Activated CD8-positive, alpha-beta memory T cell treated with anti-CD3 and anti-CD28 coated beads for 48 hours (primary cell): ENCODE data around the gene TMEM214.

Experiments
- DNase-seq, 3 experiments: peaks; one replicate each; pipeline ENCODE4 v3.0.0-alpha.2; 2020; ENCODE audit warnings: low read depth in 2 of 3, low spot score in 2 of 3

TMEM214 gene

DNA sequence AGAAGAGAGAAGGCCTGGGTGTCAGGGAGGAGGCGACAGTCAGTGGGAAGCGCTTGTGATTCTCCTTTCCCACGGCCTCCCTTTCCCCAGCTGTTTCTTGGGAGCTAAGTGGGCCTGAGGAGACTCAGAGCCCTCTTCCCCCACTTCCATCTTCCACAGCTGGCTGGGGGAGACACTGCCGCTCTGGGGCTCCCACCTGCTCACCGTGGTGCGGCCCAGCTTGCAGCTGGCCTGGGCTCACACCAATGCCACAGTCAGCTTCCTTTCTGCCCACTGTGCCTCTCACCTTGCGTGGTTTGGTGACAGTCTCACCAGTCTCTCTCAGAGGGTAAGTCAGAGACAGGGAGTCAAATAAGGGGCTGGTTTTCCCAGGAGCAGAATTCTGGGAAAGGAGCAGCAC is 7.1 kb downstream of the TMEM214 start:
- DNase-seq, result no peak

- DNase-seq, result no peak
Observed at GRCh38 chr2:27040282-27040681, 7.5 kb downstream of the TMEM214 start.

DNA sequence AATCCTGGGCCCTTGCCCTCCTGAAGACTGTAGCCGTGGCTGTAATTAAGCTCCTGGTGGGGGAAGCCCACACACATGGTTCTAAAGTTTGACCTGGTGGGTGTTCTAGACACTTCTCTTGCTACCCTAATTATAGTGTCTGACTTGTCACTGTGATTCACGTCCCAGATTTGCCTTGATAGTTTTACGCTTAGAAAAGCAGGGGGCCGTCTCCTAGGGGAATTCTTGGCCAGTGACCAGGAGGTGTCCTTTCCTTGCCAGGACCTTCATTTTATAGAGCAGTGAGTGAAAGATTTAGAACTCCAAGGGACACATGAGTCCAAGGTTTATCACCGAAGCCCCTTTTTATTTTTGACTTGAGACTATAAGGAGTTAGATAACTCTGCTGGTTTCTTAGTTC is 9.0 kb downstream of the TMEM214 start:
- no peak for DNase-seq

- no peak for DNase-seq
Observed at GRCh38 chr2:27042159-27042661, 9.4 kb downstream of the TMEM214 start.

- no peak for DNase-seq
Observed at GRCh38 chr2:27042985-27043634, 10.3 kb downstream of the TMEM214 start.

GRCh38 chr2:27049422-27050280 is 16.9 kb downstream of the TMEM214 start:
- DNase-seq, result peak; percentile 53 to 61 (median 59)

- peak; percentile 85 to 98 (median 97) for DNase-seq
Observed at GRCh38 chr2:27050281-27050995, 17.7 kb downstream of the TMEM214 start.

GRCh38 chr2:27050996-27051901 is 18.5 kb downstream of the TMEM214 start, which contains the start of gene AGBL5:
TSS of gene AGBL5 (plus strand) at chr2:27051668. CDS start at chr2:27052959, 1,291 bp downstream.
- peak; percentile 89 to 100 (median 93) for DNase-seq

GRCh38 chr2:27051902-27052645 is 19.3 kb downstream of the TMEM214 start:
- peak in 2 of 3 experiments; percentile 18 to 27 for DNase-seq

DNA sequence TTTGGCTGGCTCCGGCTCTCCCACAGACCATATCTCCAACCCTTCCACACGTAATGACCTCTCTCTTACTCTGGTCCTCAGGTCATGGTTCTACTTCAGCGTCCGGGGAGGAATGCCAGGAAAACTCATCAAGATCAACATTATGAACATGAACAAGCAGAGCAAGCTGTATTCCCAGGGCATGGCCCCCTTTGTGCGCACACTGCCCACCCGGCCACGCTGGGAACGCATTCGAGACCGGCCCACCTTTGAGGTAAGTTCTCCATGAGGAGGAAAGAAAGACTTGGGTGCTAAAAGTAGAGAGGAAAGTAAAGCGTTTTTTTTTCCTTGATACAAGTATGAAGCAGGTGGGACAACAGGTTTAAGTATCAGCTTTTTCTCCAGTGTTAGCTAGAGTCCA is 20.6 kb downstream of the TMEM214 start:
- DNase-seq, result no peak

GRCh38 chr2:27053776-27054175 is 21.0 kb downstream of the TMEM214 start:
- no peak for DNase-seq

- DNase-seq, result no peak
Observed at GRCh38 chr2:27054721-27055120, 22.0 kb downstream of the TMEM214 start.

- DNase-seq, result no peak
Observed at GRCh38 chr2:27057184-27057583, 24.4 kb downstream of the TMEM214 start.

DNA sequence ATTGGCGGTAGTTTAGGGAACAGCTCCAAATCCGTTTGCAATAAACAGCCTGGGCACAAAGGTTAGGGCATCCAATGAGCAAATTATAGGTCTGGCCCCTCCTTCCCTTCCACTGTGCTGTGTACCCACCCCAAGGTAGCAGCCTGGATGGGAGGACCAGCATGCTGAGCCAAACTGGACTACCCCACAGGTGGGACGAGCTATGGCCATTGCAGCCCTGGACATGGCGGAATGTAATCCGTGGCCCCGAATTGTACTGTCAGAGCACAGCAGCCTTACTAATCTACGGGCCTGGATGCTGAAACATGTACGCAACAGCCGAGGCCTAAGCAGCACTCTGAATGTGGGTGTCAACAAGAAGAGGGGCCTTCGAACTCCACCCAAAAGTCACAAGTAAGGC is 25.4 kb downstream of the TMEM214 start:
- DNase-seq, result no peak

GRCh38 chr2:27059141-27059820 is 26.5 kb downstream of the TMEM214 start:
- DNase-seq, result no peak

- no peak for DNase-seq
Observed at GRCh38 chr2:27060323-27060722, 27.6 kb downstream of the TMEM214 start.

- DNase-seq, result no peak
Observed at GRCh38 chr2:27065128-27065527, 32.4 kb downstream of the TMEM214 start.

DNA sequence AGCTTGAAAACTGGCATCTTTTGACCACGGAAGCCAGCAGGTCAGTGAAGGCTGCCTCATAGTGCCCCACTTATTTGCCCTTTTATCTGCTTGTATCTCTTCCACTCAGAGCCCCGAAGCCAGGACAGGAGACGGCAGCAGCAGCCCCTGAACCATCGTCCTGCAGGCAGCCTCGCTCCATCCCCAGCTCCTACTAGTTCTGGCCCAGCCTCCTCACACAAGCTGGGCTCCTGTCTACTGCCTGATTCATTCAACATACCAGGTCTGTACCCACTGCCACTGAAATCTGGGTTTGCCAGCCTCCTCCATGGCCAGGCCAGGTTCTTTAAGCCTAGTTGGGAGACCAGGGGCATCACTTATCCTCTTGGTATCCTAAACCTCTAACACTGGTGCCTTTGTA is 34.6 kb downstream of the TMEM214 start:
- DNase-seq, result no peak

- no peak for DNase-seq
Observed at GRCh38 chr2:27069436-27069835, 36.7 kb downstream of the TMEM214 start.
